Tibial nerve (tissue), 4 donors: ENCODE data around the gene AKIP1. TPM values are rescaled to one million over a fixed set of nuclear protein-coding genes. Genes with fewer than 3 reads are reported as not detected.

Experiments used
- DNase-seq, 2 donors: peaks; one replicate each; pipeline ENCODE4 v3.0.0-alpha.2; 2019; ENCODE audit warnings: low spot score in 2 of 2
- H3K27ac ChIP-seq, 4 donors: fragments of 200-600 bp; sonication (generic) in 3 of 4; one replicate each; pipeline ENCODE4 v1.5.1; 2017 to 2019; ENCODE audit warnings: mild to moderate bottlenecking in 1 of 4
- H3K27me3 ChIP-seq, 2 donors: fragments of 200-600 bp; sonication (generic) in 1 of 2; one replicate each; pipeline versions ENCODE4 v1.5.1 to v1.6.0; 2017 to 2019
- H3K36me3 ChIP-seq, 3 donors: fragments of 200-600 bp; sonication (generic); one replicate each; pipeline ENCODE4 v1.5.1; 2018 to 2019
- H3K4me1 ChIP-seq, 4 donors: fragments of 200-600 bp; sonication (generic) in 3 of 4; one replicate each; pipeline ENCODE4 v1.5.1; 2017 to 2019
- H3K4me3 ChIP-seq, 4 donors: fragments of 200-600 bp; sonication (generic) in 3 of 4; one replicate each; pipeline ENCODE4 v1.5.1; 2017 to 2019; ENCODE audit warnings: mild to moderate bottlenecking in 1 of 4, moderate library complexity in 1 of 4
- H3K9me3 ChIP-seq, 4 donors: fragments of 200-600 bp; sonication (generic) in 3 of 4; one replicate each; pipeline ENCODE4 v1.5.1; 2017 to 2019
- CTCF ChIP-seq, 5 experiments: fragments of 200-600 bp in 3 of 5; fragments of 450-650 bp in 2 of 5; sonication (generic) in 3 of 5; IDR thresholded peaks; one replicate each; pipeline ENCODE4 v1.5.1; 2016 to 2019; ENCODE audit warnings: antibody characterized with exemption in 5 of 5, mild to moderate bottlenecking in 3 of 5, moderate library complexity in 2 of 5
- EP300 ChIP-seq, 2 donors: sonication (generic); formaldehyde crosslinking; IDR thresholded peaks; one replicate each; pipeline ENCODE4 v1.6.1; 2017; ENCODE audit warnings: antibody characterized with exemption in 2 of 2, mild to moderate bottlenecking in 1 of 2
- POLR2A ChIP-seq, 2 donors: fragments of 450-650 bp; IDR thresholded peaks; one replicate each; pipeline ENCODE4 v1.6.1; 2017; ENCODE audit warnings: antibody characterized with exemption in 2 of 2, mild to moderate bottlenecking in 2 of 2, moderate library complexity in 2 of 2
- WGBS, 2 donors: methylation state at CpG; one replicate each; pipeline ENCODE4 v1.1.5; 2018; 5-methylcytosine and 5-hydroxymethylcytosine counted together
- total RNA-seq, 4 donors: library from RNA; depleted of rRNA; stranded (reverse); fragments of >200 nt; gene quantifications; one replicate each; pipeline ENCODE4 v1.1.0, GENCODE V29; 2016

AKIP1 gene
- total RNA-seq, 4 donors from 2014 or later: 17.7 to 31.4 (median 22.5) TPM

DNA sequence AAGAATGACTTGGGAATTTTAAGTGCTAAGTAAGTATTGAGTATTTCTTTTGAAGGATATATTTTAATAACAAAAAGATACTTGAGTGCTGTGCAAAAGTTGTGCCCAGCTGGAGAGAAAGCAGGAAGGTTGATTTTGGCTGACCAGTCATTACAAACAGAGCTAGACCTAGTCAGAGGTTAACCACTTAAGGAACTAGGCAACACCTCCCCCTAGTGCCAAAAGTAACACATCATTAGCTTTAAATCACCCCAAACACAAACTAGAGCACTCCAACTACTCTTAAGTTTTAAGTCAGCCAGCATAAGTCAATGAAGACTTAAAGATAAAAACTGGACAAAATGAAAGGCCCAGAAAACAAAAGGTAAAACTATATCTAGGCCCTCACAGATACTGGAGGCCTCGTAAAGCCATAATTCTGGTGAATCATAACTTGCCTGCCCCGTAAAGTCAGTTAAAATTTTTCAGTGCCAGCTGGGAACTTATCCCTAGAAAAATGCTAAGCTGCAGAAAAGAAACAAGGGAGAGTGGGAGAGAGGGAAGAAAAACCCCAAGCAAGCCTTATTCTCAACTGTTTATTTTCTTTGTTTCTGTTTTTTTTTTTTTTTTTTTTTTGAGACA, 48.7 kb downstream of the AKIP1 start:
- peaks cover 0 to 23% (median 0%) of the 10 kb centered on the region in 3 donors for H3K36me3 ChIP-seq
- no peaks in the 10 kb centered on the region for H3K27me3 ChIP-seq
- TF ChIP-seq EP300 (IDR thresholded peaks at IDR 0.05) (no peak), POLR2A (IDR thresholded peaks at IDR 0.05) (no peak), CTCF (IDR thresholded peaks at IDR 0.05) (peak; percentile 21 to 70 (median 57))
- H3K4me3 ChIP-seq: no peak overlapping the region
- 13 to 36% methylated on average over 2 of the region's 2 CpGs for WGBS, 2 donors
- H3K27ac ChIP-seq: peak overlapping the region in 2 of 4 donors; percentile 38 to 40
- peak in 1 of 2 donors; percentile 59 for DNase-seq
- no peaks in the 10 kb centered on the region for H3K9me3 ChIP-seq
- peaks cover 0 to 48% (median 18%) of the 10 kb centered on the region in 4 donors for H3K4me1 ChIP-seq

GRCh38 chr11:8961401-8961800, 50.4 kb downstream of the AKIP1 start:
- WGBS, 2 donors: 45 to 63% methylated on average over 2 of the region's 2 CpGs
- Histone ChIP-seq H3K27ac (no peak overlapping the region), H3K4me1 (peaks cover 0 to 61% (median 23%) of the 10 kb centered on the region in 4 donors), H3K9me3 (no peaks in the 10 kb centered on the region), H3K36me3 (peaks cover 0 to 6% (median 0%) of the 10 kb centered on the region in 3 donors), H3K27me3 (no peaks in the 10 kb centered on the region), H3K4me3 (no peak overlapping the region)
- DNase-seq: no peak
- TF ChIP-seq POLR2A (IDR thresholded peaks at IDR 0.05): no peak
- TF ChIP-seq CTCF (IDR thresholded peaks at IDR 0.05): no peak
- TF ChIP-seq EP300 (IDR thresholded peaks at IDR 0.05): no peak

GRCh38 chr11:8962841-8963240, 51.9 kb downstream of the AKIP1 start:
- Histone ChIP-seq H3K36me3 (peaks cover 0 to under 1% (median 0%) of the 10 kb centered on the region in 3 donors), H3K4me3 (peak overlapping the region in 1 of 4 donors; percentile 82), H3K27me3 (no peaks in the 10 kb centered on the region), H3K27ac (peak overlapping the region in 2 of 4 donors; percentile 94 to 96), H3K4me1 (peaks cover 0 to 61% (median 23%) of the 10 kb centered on the region in 4 donors), H3K9me3 (no peaks in the 10 kb centered on the region)
- TF ChIP-seq POLR2A (IDR thresholded peaks at IDR 0.05) (no peak), EP300 (IDR thresholded peaks at IDR 0.05) (no peak), CTCF (IDR thresholded peaks at IDR 0.05) (no peak)
- no peak for DNase-seq
- WGBS, 2 donors: 19 to 22% methylated on average over 2 of the region's 2 CpGs

GRCh38 chr11:8963569-8964323, 52.8 kb downstream of the AKIP1 start:
- peak in 1 of 2 donors; percentile 38 for DNase-seq
- TF ChIP-seq CTCF (IDR thresholded peaks at IDR 0.05): no peak
- no peak for TF ChIP-seq POLR2A (IDR thresholded peaks at IDR 0.05)
- TF ChIP-seq EP300 (IDR thresholded peaks at IDR 0.05): no peak
- WGBS, 2 donors: 4 to 7% methylated on average over 19 to 39 of the region's 39 CpGs
- Histone ChIP-seq H3K4me1 (peaks cover 0 to 59% (median 23%) of the 10 kb centered on the region in 4 donors), H3K27ac (peak overlapping the region; percentile 84 to 96 (median 94)), H3K9me3 (no peaks in the 10 kb centered on the region), H3K36me3 (peaks cover 0 to 5% (median 0%) of the 10 kb centered on the region in 3 donors), H3K27me3 (no peaks in the 10 kb centered on the region), H3K4me3 (peak overlapping the region; percentile 72 to 99 (median 87))
